ENCODE measurements around the gene LMNA. TPM values are rescaled to one million over a fixed set of nuclear protein-coding genes. Genes with fewer than 3 reads are reported as not detected.

The LMNA gene
- total RNA-seq, 2 experiments from 2014 or later, result 8.5 to 10.3 TPM

DNA sequence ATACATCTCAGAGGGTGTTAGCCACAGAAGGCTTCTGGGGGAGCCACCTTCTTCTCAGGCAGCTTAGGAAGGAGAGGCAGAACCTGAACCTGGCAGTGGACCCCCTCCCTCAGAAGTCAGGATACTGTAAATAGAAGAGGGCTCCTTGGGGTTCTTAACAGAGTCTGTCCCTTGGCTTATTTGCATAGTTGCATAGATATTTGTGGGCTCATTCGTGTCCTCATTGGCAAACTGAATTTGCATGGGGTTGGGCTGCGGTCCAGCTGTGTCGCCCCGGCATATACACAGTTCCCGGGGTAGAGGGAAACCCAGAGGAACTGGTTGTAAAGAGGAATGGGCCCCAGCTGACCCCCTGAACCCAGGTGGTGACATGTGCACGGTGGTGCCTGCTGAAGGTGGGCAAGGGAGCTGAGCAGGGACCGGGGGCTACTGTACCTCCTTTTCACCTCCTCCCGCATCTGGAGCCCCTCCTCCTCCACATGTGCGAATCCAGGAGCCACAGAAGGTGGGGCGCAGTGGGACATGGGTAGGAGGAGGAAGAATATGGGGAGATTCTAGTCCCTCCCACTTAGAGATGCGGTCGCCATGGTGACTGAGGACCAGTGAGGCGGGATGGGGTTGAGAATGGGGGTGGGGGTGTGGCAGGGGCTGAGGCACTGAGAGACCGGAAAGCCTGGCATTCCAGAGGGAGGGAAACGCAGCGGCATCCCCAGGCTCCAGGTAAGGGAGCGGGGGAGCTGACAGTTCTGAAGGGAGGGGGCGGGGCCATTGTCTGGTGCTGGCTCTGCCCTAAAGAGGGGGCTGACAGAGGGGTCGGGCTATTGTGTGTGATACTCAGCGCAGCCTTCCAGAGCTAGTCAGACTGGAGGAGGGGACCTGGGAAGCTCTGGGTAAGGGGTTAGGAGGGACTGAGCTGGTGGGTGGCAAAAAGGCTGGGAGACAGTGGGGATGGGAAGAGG, 35.1 kb downstream of the LMNA start:
- DNase-seq, result no peak
- ATAC-seq, result no peak
- peaks cover 75% of the 10 kb centered on the region for H3K4me1 Mint-ChIP-seq (ENCODE audit: low read depth)
- CTCF ChIA-PET, result interaction anchor here (0.9 to 9.6 kb wide), 5 partner anchors 8 to 76 kb away, joined by 3 to 254 read pairs (median 4); no protein-coding TSS in a partner anchor
- peak overlapping the region; percentile 72 for H3K27ac Mint-ChIP-seq
- H3K27me3 Mint-ChIP-seq (ENCODE audit: low read depth), result no peaks in the 10 kb centered on the region
- POLR2A ChIA-PET, result interaction anchor here (0.6 to 5.0 kb wide), 5 partner anchors 45 to 383 kb away, joined by 3 to 37 read pairs (median 13); partner anchors contain the start of genes PMF1 and SLC25A44
- no peaks in the 10 kb centered on the region for H3K9me3 Mint-ChIP-seq (ENCODE audit: insufficient read depth)
- H3K36me3 Mint-ChIP-seq (ENCODE audit: low read depth), result no peaks in the 10 kb centered on the region
- H3K4me3 Mint-ChIP-seq, result no peak overlapping the region

- peaks cover 83% of the 10 kb centered on the region for H3K4me1 Mint-ChIP-seq (ENCODE audit: low read depth)
- POLR2A ChIA-PET, result interaction anchor here (0.8 to 5.0 kb wide), 3 partner anchors 43 to 73 kb away, joined by 3 to 37 read pairs (median 3); partner anchors contain the start of gene PMF1
- no peaks in the 10 kb centered on the region for H3K9me3 Mint-ChIP-seq (ENCODE audit: insufficient read depth)
- H3K27me3 Mint-ChIP-seq (ENCODE audit: low read depth), result no peaks in the 10 kb centered on the region
- H3K36me3 Mint-ChIP-seq (ENCODE audit: low read depth), result no peaks in the 10 kb centered on the region
- ATAC-seq (no peak), DNase-seq (no peak)
- H3K4me3 Mint-ChIP-seq, result no peak overlapping the region
- CTCF ChIA-PET, result interaction anchor here (0.9 to 3.4 kb wide), 5 partner anchors 9 to 75 kb away, joined by 3 to 51 read pairs (median 4); partner anchors contain the start of gene PMF1
- H3K27ac Mint-ChIP-seq, result peak overlapping the region; percentile 52
Measured at GRCh38 chr1:156150333-156151011, 36.0 kb downstream of the LMNA start.

GRCh38 chr1:156151093-156151688, 36.7 kb downstream of the LMNA start:
- Mint-ChIP-seq H3K36me3 (ENCODE audit: low read depth) (no peaks in the 10 kb centered on the region), H3K4me3 (no peak overlapping the region), H3K9me3 (ENCODE audit: insufficient read depth) (no peaks in the 10 kb centered on the region), H3K27ac (no peak overlapping the region), H3K4me1 (ENCODE audit: low read depth) (peaks cover 83% of the 10 kb centered on the region), H3K27me3 (ENCODE audit: low read depth) (no peaks in the 10 kb centered on the region)
- ChIA-PET CTCF (interaction anchor here (0.6 to 3.4 kb wide), 6 partner anchors 9 to 353 kb away, joined by 3 to 51 read pairs (median 4); partner anchors contain the start of gene PMF1), POLR2A (interaction anchor here (0.8 to 5.0 kb wide), 4 partner anchors 42 to 72 kb away, joined by 3 to 37 read pairs (median 5); partner anchors contain the start of gene PMF1)
- DNase-seq, result no peak
- ATAC-seq, result no peak

DNA sequence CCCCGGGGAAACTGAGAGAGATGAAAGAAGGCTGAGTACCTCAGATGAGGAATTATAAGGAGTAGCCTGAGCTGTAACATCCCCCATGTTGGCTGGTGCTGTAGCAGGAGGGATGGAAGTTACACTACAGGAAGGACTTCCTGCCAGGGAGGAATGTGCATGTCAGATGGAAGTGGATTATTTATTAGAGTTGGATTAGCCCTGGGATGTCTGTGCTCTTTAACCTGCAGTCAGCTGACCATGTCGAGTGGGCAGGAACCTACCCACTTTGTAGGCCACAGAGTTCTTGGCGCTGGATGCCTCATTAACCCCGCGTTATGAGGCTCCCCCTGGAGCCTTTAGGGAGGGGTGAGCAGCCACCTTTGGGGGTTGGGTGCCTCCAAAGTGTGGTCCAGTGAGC, 38.1 kb downstream of the LMNA start:
- no peaks in the 10 kb centered on the region for H3K27me3 Mint-ChIP-seq (ENCODE audit: low read depth)
- H3K36me3 Mint-ChIP-seq (ENCODE audit: low read depth), result peaks cover 11% of the 10 kb centered on the region
- peak overlapping the region; percentile 73 for H3K27ac Mint-ChIP-seq
- DNase-seq, result no peak
- H3K9me3 Mint-ChIP-seq (ENCODE audit: insufficient read depth), result no peaks in the 10 kb centered on the region
- CTCF ChIA-PET, result interaction anchor here (3.4 kb wide), 1 partner anchor 73 kb away, joined by 51 read pairs; no protein-coding TSS in a partner anchor
- H3K4me3 Mint-ChIP-seq, result no peak overlapping the region
- ATAC-seq, result no peak
- H3K4me1 Mint-ChIP-seq (ENCODE audit: low read depth), result peaks cover 83% of the 10 kb centered on the region
- POLR2A ChIA-PET, result interaction anchor here (0.7 to 2.0 kb wide), 3 partner anchors 41 to 60 kb away, joined by 3 to 7 read pairs (median 4); partner anchors contain the start of genes PMF1 and SLC25A44

DNA sequence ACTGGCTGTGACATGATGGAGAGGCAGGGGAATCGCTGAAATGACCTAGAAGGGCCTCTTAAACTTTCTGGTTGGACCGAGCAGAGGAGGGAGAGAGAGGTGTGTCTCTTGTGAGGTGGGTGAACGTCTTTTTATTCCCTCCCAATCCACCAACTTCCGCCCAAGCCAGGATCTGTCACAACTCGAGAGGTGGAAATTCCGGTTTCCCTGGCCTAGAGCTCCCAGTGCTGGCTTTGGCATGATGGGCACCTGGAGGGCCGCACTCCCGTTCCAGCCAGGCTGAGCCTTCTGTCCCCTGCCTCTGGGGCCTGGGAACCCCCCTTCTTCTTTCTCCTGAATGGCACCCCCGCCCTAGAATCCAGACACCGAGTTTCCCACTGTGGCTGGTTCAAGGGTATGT, 38.9 kb downstream of the LMNA start, which contains the start of gene SEMA4A:
SEMA4A (plus strand) TSS at position 224 of the 400 bp plus-strand sequence. CDS start 994 bp downstream, outside the sequence.
- peak within 1 kb of the TSS; percentile 81 for H3K4me3 Mint-ChIP-seq
- ATAC-seq (no peak), DNase-seq (no peak)
- H3K4me1 Mint-ChIP-seq (ENCODE audit: low read depth), result peaks cover 83% of the 10 kb centered on the region
- peaks cover 16% of the 10 kb centered on the region for H3K36me3 Mint-ChIP-seq (ENCODE audit: low read depth)
- ChIA-PET POLR2A (interaction anchor here (1.1 to 2.8 kb wide), 5 partner anchors 11 to 72 kb away, joined by 5 to 13 read pairs (median 7); partner anchors contain the start of genes PMF1 and SLC25A44), CTCF (interaction anchor here (1.3 to 3.4 kb wide), 2 partner anchors 20 to 71 kb away, joined by 4 to 30 read pairs; no protein-coding TSS in a partner anchor)
- no peaks in the 10 kb centered on the region for H3K27me3 Mint-ChIP-seq (ENCODE audit: low read depth)
- H3K27ac Mint-ChIP-seq, result peak within 1 kb of the TSS; percentile 74
- H3K9me3 Mint-ChIP-seq (ENCODE audit: insufficient read depth), result no peaks in the 10 kb centered on the region

DNA sequence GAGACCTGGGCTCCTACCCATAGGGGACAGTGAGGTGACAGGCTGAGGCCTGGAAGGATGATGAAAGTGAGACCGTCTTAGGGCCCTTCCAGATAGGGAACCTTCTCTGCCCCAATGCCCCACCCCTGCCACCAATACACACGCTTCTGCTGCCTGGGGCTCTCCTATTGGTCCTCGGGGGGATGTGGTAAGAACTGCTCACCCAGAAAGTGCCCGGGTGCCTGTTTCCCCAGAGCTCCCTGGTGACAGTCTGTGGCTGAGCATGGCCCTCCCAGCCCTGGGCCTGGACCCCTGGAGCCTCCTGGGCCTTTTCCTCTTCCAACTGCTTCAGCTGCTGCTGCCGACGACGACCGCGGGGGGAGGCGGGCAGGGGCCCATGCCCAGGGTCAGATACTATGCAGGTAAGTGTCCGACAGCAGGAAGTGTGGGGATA, 39.8 kb downstream of the LMNA start:
- ATAC-seq, result peak; percentile 93
- CTCF ChIA-PET, result interaction anchor here (1.0 to 3.4 kb wide), 4 partner anchors 19 to 105 kb away, joined by 3 to 30 read pairs (median 4); no protein-coding TSS in a partner anchor

GRCh38 chr1:156155756-156156510, 41.4 kb downstream of the LMNA start:
- H3K36me3 Mint-ChIP-seq (ENCODE audit: low read depth), result peaks cover 28% of the 10 kb centered on the region
- ATAC-seq (no peak), DNase-seq (no peak)
- no peaks in the 10 kb centered on the region for H3K9me3 Mint-ChIP-seq (ENCODE audit: insufficient read depth)
- peak overlapping the region; percentile 80 for H3K27ac Mint-ChIP-seq
- CTCF ChIA-PET, result interaction anchor here (1.1 to 3.4 kb wide), 6 partner anchors 8 to 103 kb away, joined by 3 to 30 read pairs (median 4); partner anchors contain the start of gene SLC25A44
- H3K4me1 Mint-ChIP-seq (ENCODE audit: low read depth), result peaks cover 90% of the 10 kb centered on the region
- POLR2A ChIA-PET, result interaction anchor here (0.6 to 2.8 kb wide), 6 partner anchors 8 to 64 kb away, joined by 3 to 13 read pairs (median 4); partner anchors contain the start of genes PMF1 and SLC25A44
- no peaks in the 10 kb centered on the region for H3K27me3 Mint-ChIP-seq (ENCODE audit: low read depth)
- peak overlapping the region; percentile 81 for H3K4me3 Mint-ChIP-seq

More for the DNA sequence above, 39.8 kb downstream of the LMNA start:
- peaks cover 24% of the 10 kb centered on the region for H3K36me3 Mint-ChIP-seq (ENCODE audit: low read depth)
- H3K4me1 Mint-ChIP-seq (ENCODE audit: low read depth), result peaks cover 84% of the 10 kb centered on the region
- POLR2A ChIA-PET, result interaction anchor here (0.9 to 2.8 kb wide), 11 partner anchors 10 to 164 kb away, joined by 3 to 13 read pairs (median 4); partner anchors contain the start of genes PMF1 and SLC25A44
- no peaks in the 10 kb centered on the region for H3K27me3 Mint-ChIP-seq (ENCODE audit: low read depth)
- DNase-seq, result peak; percentile 77
- H3K27ac Mint-ChIP-seq, result peak overlapping the region; percentile 74
- H3K9me3 Mint-ChIP-seq (ENCODE audit: insufficient read depth), result no peaks in the 10 kb centered on the region
- H3K4me3 Mint-ChIP-seq, result peak overlapping the region; percentile 81

- POLR2A ChIA-PET, result no interaction called here
- DNase-seq (no peak), ATAC-seq (no peak)
- Mint-ChIP-seq H3K27me3 (ENCODE audit: low read depth) (no peaks in the 10 kb centered on the region), H3K9me3 (ENCODE audit: insufficient read depth) (no peaks in the 10 kb centered on the region), H3K27ac (peak overlapping the region; percentile 13), H3K36me3 (ENCODE audit: low read depth) (peaks cover 34% of the 10 kb centered on the region), H3K4me1 (ENCODE audit: low read depth) (peaks cover 85% of the 10 kb centered on the region), H3K4me3 (no peak overlapping the region)
- CTCF ChIA-PET, result no interaction called here
Measured at GRCh38 chr1:156157506-156157905, 43.0 kb downstream of the LMNA start.

DNA sequence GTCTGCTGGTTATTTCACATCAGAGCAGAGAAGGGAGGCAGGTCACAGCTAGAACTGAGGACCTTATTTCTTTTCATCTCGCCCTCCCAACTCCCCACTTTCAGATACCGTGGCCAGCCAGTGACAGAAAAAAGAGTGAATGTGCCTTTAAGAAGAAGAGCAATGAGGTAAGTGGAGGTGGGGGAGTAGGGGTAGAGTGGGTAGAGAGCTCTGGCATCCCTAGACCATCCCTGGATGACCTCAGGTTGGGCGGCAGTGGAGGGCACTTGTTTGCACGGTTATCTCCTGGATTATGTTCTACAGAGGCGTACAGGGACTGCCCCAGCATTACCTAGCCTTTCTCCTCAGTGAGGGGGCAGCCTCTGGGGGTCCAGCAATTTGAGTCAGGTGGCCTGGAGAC, 43.5 kb downstream of the LMNA start:
- Mint-ChIP-seq H3K36me3 (ENCODE audit: low read depth) (peaks cover 36% of the 10 kb centered on the region), H3K27me3 (ENCODE audit: low read depth) (no peaks in the 10 kb centered on the region), H3K4me3 (no peak overlapping the region), H3K27ac (peak overlapping the region; percentile 13), H3K4me1 (ENCODE audit: low read depth) (peaks cover 81% of the 10 kb centered on the region), H3K9me3 (ENCODE audit: insufficient read depth) (no peaks in the 10 kb centered on the region)
- POLR2A ChIA-PET, result interaction anchor here (1.3 kb wide), 1 partner anchor 36 kb away, joined by 6 read pairs; the partner anchor contains the start of gene SLC25A44
- CTCF ChIA-PET, result no interaction called here
- DNase-seq (no peak), ATAC-seq (no peak)

Data from activated CD8-positive, alpha-beta T cell treated with anti-CD3 and anti-CD28 coated beads, Interleukin-2, amount 10 ng/mL, durations not matched to agents 7 days and 5 days (primary cell).